CD14-positive monocyte (primary cell): Measurements from ENCODE around the gene PPIE. TPM values are rescaled to one million over a fixed set of nuclear protein-coding genes. Genes with fewer than 3 reads are reported as not detected.

Source experiments
- DNase-seq, 3 donors: peaks; one replicate each; pipeline ENCODE4 v3.0.0-alpha.2; 2011 to 2022
- H2AFZ ChIP-seq: 2 replicates; pipeline ENCODE4 v1.6.0; 2012; ENCODE audit warnings: mild to moderate bottlenecking, low read depth, low read length, inconsistent platforms; ENCODE audit not compliant: insufficient read depth, poor library complexity, severe bottlenecking
- H3K27ac ChIP-seq, 2 donors: 1 replicate in 1 of 2; 2 replicates in 1 of 2; pipeline ENCODE4 v1.5.1; 2012 to 2013; ENCODE audit warnings: low read length in 2 of 2, control low read depth in 1 of 2, inconsistent platforms in 1 of 2, low read depth in 1 of 2, mild to moderate bottlenecking in 1 of 2
- H3K27me3 ChIP-seq, 2 donors: one replicate each; pipeline versions ENCODE4 v1.6.0 to v1.6.1; 2011 to 2013; ENCODE audit warnings: low read length in 2 of 2; ENCODE audit not compliant: control insufficient read depth in 2 of 2, insufficient read depth in 2 of 2
- H3K36me3 ChIP-seq, 2 donors: replicated peaks in 1 of 2; 1 replicate in 1 of 2; 2 replicates in 1 of 2; pipeline versions ENCODE4 v1.5.1 to v1.6.1; 2012 to 2013; ENCODE audit warnings: low read length in 2 of 2, control low read depth in 1 of 2, inconsistent platforms in 1 of 2, mild to moderate bottlenecking in 1 of 2; ENCODE audit not compliant: insufficient read depth in 2 of 2, control insufficient read depth in 1 of 2
- H3K4me1 ChIP-seq, 2 donors: 1 replicate in 1 of 2; 2 replicates in 1 of 2; pipeline versions ENCODE4 v1.5.1 to v1.6.1; 2012 to 2013; ENCODE audit warnings: low read length in 2 of 2, control low read depth in 1 of 2, inconsistent platforms in 1 of 2, mild to moderate bottlenecking in 1 of 2, moderate library complexity in 1 of 2; ENCODE audit not compliant: insufficient read depth in 2 of 2, control insufficient read depth in 1 of 2
- H3K4me2 ChIP-seq: replicated peaks from 2 replicates; pipeline ENCODE3; 2012; ENCODE audit warnings: low read length, moderate library complexity, mild to moderate bottlenecking; ENCODE audit not compliant: poor library complexity, severe bottlenecking; ENCODE audit errors: extremely low read depth
- H3K4me3 ChIP-seq, 3 experiments: fragments of 200-600 bp in 1 of 3; sonication (generic) in 1 of 3; replicated peaks in 1 of 3; 1 replicate in 2 of 3; 2 replicates in 1 of 3; pipeline ENCODE4 v1.5.1; 2011 to 2013; ENCODE audit warnings: low read length in 3 of 3, mild to moderate bottlenecking in 3 of 3, control low read depth in 2 of 3, low read depth in 2 of 3, inconsistent platforms in 1 of 3, moderate library complexity in 1 of 3
- H3K79me2 ChIP-seq: 2 replicates; pipeline ENCODE4 v1.6.0; 2012; ENCODE audit warnings: mild to moderate bottlenecking, control low read depth, inconsistent platforms, low read length, moderate library complexity; ENCODE audit not compliant: insufficient read depth
- H3K9ac ChIP-seq: 2 replicates; pipeline ENCODE4 v1.6.0; 2017; ENCODE audit warnings: low read length, mild to moderate bottlenecking; ENCODE audit not compliant: insufficient read depth, poor library complexity, severe bottlenecking
- H3K9me3 ChIP-seq, 2 donors: replicated peaks in 1 of 2; 1 replicate in 1 of 2; 2 replicates in 1 of 2; pipeline versions ENCODE4 v1.5.1 to v1.6.1; 2012 to 2013; ENCODE audit warnings: low read length in 2 of 2, control low read depth in 1 of 2; ENCODE audit not compliant: control insufficient read depth in 1 of 2, insufficient read depth in 1 of 2
- H4K20me1 ChIP-seq: 2 replicates; pipeline ENCODE4 v1.6.0; 2012; ENCODE audit warnings: mild to moderate bottlenecking, low read length, control low read depth, moderate library complexity; ENCODE audit not compliant: insufficient read depth
- H3K27ac Mint-ChIP-seq, 7 donors: one replicate each; pipeline ENCODE4 v1.8.0; 2020; ENCODE audit warnings: mild to moderate bottlenecking in 7 of 7, mixed read lengths in 7 of 7, moderate library complexity in 6 of 7, inconsistent platforms in 2 of 7
- H3K27me3 Mint-ChIP-seq, 3 donors: one replicate each; pipeline ENCODE4 v1.8.0; 2021 to 2022; ENCODE audit warnings: low read depth in 3 of 3, mild to moderate bottlenecking in 3 of 3, mixed read lengths in 3 of 3, moderate library complexity in 3 of 3, inconsistent platforms in 1 of 3
- H3K36me3 Mint-ChIP-seq, 2 donors: one replicate each; pipeline ENCODE4 v1.8.0; 2020; ENCODE audit warnings: mixed read lengths in 2 of 2, inconsistent platforms in 1 of 2, mild to moderate bottlenecking in 1 of 2
- H3K4me1 Mint-ChIP-seq: one replicate; pipeline ENCODE4 v1.8.0; 2020; ENCODE audit warnings: mild to moderate bottlenecking, mixed read lengths
- H3K4me3 Mint-ChIP-seq, 2 donors: one replicate each; pipeline ENCODE4 v1.8.0; 2020; ENCODE audit warnings: mild to moderate bottlenecking in 2 of 2, mixed read lengths in 2 of 2, moderate library complexity in 1 of 2
- H3K9me3 Mint-ChIP-seq, 7 donors: one replicate each; pipeline ENCODE4 v1.8.0; 2020 to 2022; ENCODE audit warnings: mixed read lengths in 7 of 7, mild to moderate bottlenecking in 6 of 7, moderate library complexity in 6 of 7, inconsistent platforms in 2 of 7
- WGBS: methylation state at CpG from one replicate; pipeline ENCODE4 v1.1.5; 2013; ENCODE audit warnings: missing lambda C conversion rate; ENCODE audit not compliant: insufficient coverage; 5-methylcytosine and 5-hydroxymethylcytosine counted together
- intact Hi-C, 2 donors: fragments of 100-400 bp; cut with micrococcal nuclease; formaldehyde crosslinking; loops; one replicate each; pipeline versions ENCODE4 v1.15.0 to v1.15.1; 2023
- polyA plus RNA-seq, 3 donors: library from polyadenylated mRNA; depleted of rRNA in 1 of 3; unstranded in 2 of 3; stranded (reverse) in 1 of 3; fragments of 300-500 nt in 2 of 3; fragments of >200 nt in 1 of 3; fragmentation: Illumina TruSeq in 2 of 3; gene quantifications; 1 replicate in 2 of 3; 2 replicates in 1 of 3; pipeline ENCODE4 v1.2.3, GENCODE V29; 2012 to 2021
- TF ChIP-seq, protein P1 (sequence below): fragments of 200-600 bp; IDR thresholded peaks from one replicate; pipeline ENCODE4 v1.8.0; 2022; ENCODE audit warnings: antibody characterized with exemption, mild to moderate bottlenecking

The PPIE gene
- polyA plus RNA-seq, 3 donors: 48.8 to 55.9 (median 48.9) TPM

DNA sequence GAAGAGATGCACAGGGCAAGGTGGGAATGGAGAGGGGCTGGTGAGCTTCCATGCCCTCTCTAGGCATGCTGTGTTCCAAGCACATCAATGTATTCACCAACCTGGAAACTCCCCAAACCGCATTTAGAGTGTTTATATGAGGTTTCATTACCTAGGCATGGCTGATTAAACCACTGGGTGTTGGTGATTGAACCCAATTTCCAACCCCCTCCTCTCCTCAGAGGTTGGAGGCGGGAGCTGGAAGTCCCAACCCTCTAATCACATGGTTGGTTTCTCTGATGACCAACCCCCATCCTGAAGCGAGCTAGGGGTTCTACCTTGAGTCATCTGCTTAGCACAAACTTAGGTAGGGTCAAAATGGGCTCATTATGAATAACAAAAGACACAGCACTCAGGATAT is 3.0 kb upstream of the PPIE start:
- Histone ChIP-seq H3K4me3 (no peak overlapping the region), H4K20me1 (no peaks in the 10 kb centered on the region), H3K36me3 (peaks cover 4 to 7% of the 10 kb centered on the region in 2 donors), H3K9ac (no peak overlapping the region), H3K9me3 (no peaks in the 10 kb centered on the region), H3K27ac (no peak overlapping the region), H2AFZ (no peak overlapping the region), H3K4me2 (no peak overlapping the region), H3K79me2 (peaks cover 14% of the 10 kb centered on the region), H3K27me3 (peaks cover 3 to 25% of the 10 kb centered on the region in 2 donors), H3K4me1 (peaks cover 11 to 15% of the 10 kb centered on the region in 2 donors)
- peaks cover 4 to 5% of the 10 kb centered on the region in 2 donors for H3K36me3 Mint-ChIP-seq
- 100% methylated on average over 1 of the region's 3 CpGs for WGBS
- no peak overlapping the region for H3K27ac Mint-ChIP-seq
- H3K9me3 Mint-ChIP-seq: peaks cover 0 to 9% (median 3%) of the 10 kb centered on the region in 7 donors
- no peak for DNase-seq
- TF ChIP-seq, protein P1, sequence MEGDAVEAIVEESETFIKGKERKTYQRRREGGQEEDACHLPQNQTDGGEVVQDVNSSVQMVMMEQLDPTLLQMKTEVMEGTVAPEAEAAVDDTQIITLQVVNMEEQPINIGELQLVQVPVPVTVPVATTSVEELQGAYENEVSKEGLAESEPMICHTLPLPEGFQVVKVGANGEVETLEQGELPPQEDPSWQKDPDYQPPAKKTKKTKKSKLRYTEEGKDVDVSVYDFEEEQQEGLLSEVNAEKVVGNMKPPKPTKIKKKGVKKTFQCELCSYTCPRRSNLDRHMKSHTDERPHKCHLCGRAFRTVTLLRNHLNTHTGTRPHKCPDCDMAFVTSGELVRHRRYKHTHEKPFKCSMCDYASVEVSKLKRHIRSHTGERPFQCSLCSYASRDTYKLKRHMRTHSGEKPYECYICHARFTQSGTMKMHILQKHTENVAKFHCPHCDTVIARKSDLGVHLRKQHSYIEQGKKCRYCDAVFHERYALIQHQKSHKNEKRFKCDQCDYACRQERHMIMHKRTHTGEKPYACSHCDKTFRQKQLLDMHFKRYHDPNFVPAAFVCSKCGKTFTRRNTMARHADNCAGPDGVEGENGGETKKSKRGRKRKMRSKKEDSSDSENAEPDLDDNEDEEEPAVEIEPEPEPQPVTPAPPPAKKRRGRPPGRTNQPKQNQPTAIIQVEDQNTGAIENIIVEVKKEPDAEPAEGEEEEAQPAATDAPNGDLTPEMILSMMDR: no peak
- intact Hi-C loops: loop anchor here in 1 of 2 donors (10.0 kb wide), 1 partner anchor 49 kb away; the partner anchor contains the start of gene BMP8B
- peaks cover 23 to 43% (median 32%) of the 10 kb centered on the region in 3 donors for H3K27me3 Mint-ChIP-seq
- H3K4me1 Mint-ChIP-seq: peaks cover 13% of the 10 kb centered on the region
- H3K4me3 Mint-ChIP-seq: no peak overlapping the region

DNA sequence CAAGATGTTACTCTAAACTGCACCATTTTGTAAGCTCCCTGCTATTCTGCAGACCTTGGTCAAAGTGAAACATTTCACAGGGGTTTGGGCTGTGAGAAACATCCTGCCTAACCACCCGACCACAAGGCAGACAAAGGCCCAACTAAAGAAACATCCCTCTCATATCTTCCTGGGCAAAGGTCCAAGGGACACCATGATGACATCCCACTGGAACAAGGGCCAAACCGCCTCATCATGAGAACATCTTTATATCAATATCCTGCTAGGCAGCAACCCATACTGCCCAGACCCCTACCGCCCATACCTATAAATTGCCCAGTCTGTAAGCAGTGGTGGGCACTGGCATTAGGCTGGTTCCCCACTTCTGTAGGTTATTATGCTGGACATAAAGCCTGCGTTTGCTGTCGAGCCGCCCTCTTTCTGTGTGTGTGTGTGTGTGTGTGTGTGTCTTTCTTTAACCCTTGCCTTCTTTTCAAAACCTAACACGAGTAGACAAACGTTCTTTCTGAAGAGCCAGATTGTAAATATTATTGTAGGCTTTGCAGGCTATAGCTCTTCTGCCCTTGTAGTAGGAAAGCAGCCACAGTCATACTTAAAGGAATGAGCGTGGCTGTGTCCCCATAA is 1.0 kb upstream of the PPIE start:
- Histone ChIP-seq H4K20me1 (no peaks in the 10 kb centered on the region), H3K4me2 (no peak overlapping the region), H3K27ac (no peak overlapping the region), H2AFZ (peak overlapping the region; percentile 97), H3K4me3 (no peak overlapping the region), H3K27me3 (peaks cover 3 to 16% of the 10 kb centered on the region in 2 donors), H3K79me2 (peaks cover 14% of the 10 kb centered on the region), H3K9me3 (no peaks in the 10 kb centered on the region), H3K9ac (no peak overlapping the region), H3K4me1 (peaks cover 11 to 15% of the 10 kb centered on the region in 2 donors), H3K36me3 (peaks cover 22 to 26% of the 10 kb centered on the region in 2 donors)
- no peak for DNase-seq
- peaks cover 19 to 21% of the 10 kb centered on the region in 2 donors for H3K36me3 Mint-ChIP-seq
- no peak overlapping the region for H3K27ac Mint-ChIP-seq
- H3K4me3 Mint-ChIP-seq: no peak overlapping the region
- H3K27me3 Mint-ChIP-seq: peaks cover 18 to 28% (median 24%) of the 10 kb centered on the region in 3 donors
- TF ChIP-seq, protein P1: no peak
- peaks cover 0 to 9% (median 3%) of the 10 kb centered on the region in 7 donors for H3K9me3 Mint-ChIP-seq
- intact Hi-C loops: loop anchor here in 1 of 2 donors (10.0 kb wide), 1 partner anchor 47 kb away; the partner anchor contains the start of gene BMP8B
- 86% methylated on average over 2 of the region's 9 CpGs for WGBS
- peaks cover 13% of the 10 kb centered on the region for H3K4me1 Mint-ChIP-seq
